HG03095 (cell line): Measurements from ENCODE around the gene ELP6.
"Not testable (repeated sequence)": the region's sequence is repeated elsewhere in the genome, so short reads cannot be mapped to it uniquely, and the experiment has no call there.

Experiments used
- ATAC-seq: cut with Tn5 transposase; IDR thresholded peaks from one replicate; pipeline ENCODE4 v1.9.1; 2021; ENCODE audit warnings: moderate library complexity; ENCODE audit not compliant: unreplicated experiment

ELP6 gene

GRCh38 chr3:47468315-47468714 is 45.2 kb downstream of the ELP6 start:
- not testable (repeated sequence) for ATAC-seq

- no peak for ATAC-seq
Measured at GRCh38 chr3:47464588-47464987, 48.9 kb downstream of the ELP6 start.

GRCh38 chr3:47459534-47460085 is 53.9 kb downstream of the ELP6 start:
- ATAC-seq: not testable (repeated sequence)

- no peak for ATAC-seq
Measured at GRCh38 chr3:47456984-47457383, 56.5 kb downstream of the ELP6 start.

- no peak for ATAC-seq
Measured at GRCh38 chr3:47455806-47456452, 57.6 kb downstream of the ELP6 start.

- ATAC-seq: no peak
Measured at GRCh38 chr3:47452453-47453215, 60.9 kb downstream of the ELP6 start.
